Heart left ventricle (tissue), 13 donors: ENCODE measurements around the gene LENG9.

Experiments
- POLR2A ChIP-seq, 2 donors: fragments of 450-650 bp; IDR thresholded peaks; one replicate each; pipeline ENCODE4 v1.6.1; 2017; ENCODE audit warnings: antibody characterized with exemption in 2 of 2, mild to moderate bottlenecking in 2 of 2, moderate library complexity in 2 of 2
- TF ChIP-seq, protein P1 (sequence below), 12 donors: fragments of 200-600 bp; sonication (generic) in 4 of 12; IDR thresholded peaks; one replicate each; pipeline versions ENCODE4 v1.5.0 to v1.8.0; 2018 to 2022; ENCODE audit warnings: antibody characterized with exemption in 12 of 12, mild to moderate bottlenecking in 5 of 12
- donor health status: ischemic (EF 13 %, LVEDD 7.1; RV severe dilation, severe dysfunction).
- donor health status: DM: no; HTN: yes; CAD: no.
- donor health status: DM: no; HTN: no; CAD: no.
- donor health status: ischemic (EF 25% LVEDD 6.9; RV normal size, moderate dysfunction).
- donor health status: ischemic (EF 25% LVEDD 5.7; RV mildly dilated, moderate dysfunction).
- donor health status: ischemic (EF 35%, LVEDD 5.7; RV mildly dilated, moderate dysfunction).
- donor health status: nonischemic (EF 11% LVEDD 7.7; RV severe dilation, severe dysfunction).
- donor health status: DM: yes; HTN: yes; CAD: no.
- donor health status: PGD.
- donor health status: ischemic (EF 29% LVEDD 5.4; RV normal size, mild dysfunction).
- donor health status: nonischemic (EF 23%, LVEDD 6.1; RV moderate dilation, normal function).

DNA sequence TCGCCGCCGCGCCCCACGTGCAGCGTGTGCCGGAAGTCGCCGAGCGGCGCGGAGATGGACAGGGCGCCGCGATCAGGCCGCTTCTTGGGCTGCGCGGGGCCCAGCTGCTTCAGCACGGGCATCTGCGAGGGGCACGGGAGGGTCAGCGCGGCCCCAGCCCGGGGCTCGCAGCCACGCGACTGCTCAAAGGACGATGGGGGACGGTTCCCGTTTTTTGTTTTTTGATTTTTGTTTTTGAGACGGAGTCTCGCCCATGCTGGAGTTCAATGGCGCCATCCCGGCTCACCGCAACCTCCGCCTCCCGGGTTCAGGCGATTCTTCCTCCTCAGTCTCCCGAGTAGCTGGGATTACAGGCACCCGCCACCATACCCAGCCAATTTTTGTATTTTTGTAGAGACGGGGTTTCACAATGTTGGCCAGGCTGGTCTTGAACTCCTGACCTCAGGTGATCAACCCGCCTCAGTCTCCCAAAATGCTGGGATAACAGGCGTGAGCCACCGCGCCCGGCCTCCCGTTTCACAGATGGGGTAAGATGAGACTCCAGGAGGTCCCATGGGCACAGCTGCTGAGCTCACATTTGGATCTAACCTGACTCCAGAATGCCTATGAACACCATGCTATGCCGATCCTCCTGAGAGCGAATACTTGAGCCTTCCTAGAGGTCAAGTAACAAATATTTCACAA, 2.0 kb upstream of the LENG9 start:
- no peak for TF ChIP-seq POLR2A (IDR thresholded peaks at IDR 0.05)
- TF ChIP-seq, protein P1, sequence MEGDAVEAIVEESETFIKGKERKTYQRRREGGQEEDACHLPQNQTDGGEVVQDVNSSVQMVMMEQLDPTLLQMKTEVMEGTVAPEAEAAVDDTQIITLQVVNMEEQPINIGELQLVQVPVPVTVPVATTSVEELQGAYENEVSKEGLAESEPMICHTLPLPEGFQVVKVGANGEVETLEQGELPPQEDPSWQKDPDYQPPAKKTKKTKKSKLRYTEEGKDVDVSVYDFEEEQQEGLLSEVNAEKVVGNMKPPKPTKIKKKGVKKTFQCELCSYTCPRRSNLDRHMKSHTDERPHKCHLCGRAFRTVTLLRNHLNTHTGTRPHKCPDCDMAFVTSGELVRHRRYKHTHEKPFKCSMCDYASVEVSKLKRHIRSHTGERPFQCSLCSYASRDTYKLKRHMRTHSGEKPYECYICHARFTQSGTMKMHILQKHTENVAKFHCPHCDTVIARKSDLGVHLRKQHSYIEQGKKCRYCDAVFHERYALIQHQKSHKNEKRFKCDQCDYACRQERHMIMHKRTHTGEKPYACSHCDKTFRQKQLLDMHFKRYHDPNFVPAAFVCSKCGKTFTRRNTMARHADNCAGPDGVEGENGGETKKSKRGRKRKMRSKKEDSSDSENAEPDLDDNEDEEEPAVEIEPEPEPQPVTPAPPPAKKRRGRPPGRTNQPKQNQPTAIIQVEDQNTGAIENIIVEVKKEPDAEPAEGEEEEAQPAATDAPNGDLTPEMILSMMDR (IDR thresholded peaks at IDR 0.05), result no peak
